NCI-H1436 treated with DMSO at 0.1 percent for 48 hours (cell line): Measurements from ENCODE around the gene RHBDF1.

Experiments used
- DNase-seq: peaks from one replicate; lab custom pipeline; 2025; lab: John Stamatoyannopoulos, UW

The RHBDF1 gene

DNA sequence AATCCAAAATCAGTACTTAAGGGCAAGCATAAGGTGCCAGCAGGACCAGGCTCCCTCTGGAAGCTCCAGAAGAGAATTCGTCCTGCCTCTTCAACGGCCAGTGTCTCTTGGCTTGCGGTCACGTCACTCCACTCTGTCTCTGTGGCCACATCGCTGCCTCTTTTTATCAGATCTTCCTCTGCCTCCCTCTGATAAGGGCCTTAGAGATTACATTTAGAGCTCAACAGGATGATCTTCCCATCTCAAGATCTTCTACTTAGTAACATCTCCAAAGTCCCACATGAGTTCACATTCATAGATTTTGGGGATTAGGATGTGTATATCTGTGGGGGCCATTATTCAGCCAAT lies 22.5 kb upstream of the RHBDF1 start:
- no peak for DNase-seq

GRCh38 chr16:92431-93339 lies 20.3 kb upstream of the RHBDF1 start:
- DNase-seq, result no peak

GRCh38 chr16:91484-91883 lies 19.1 kb upstream of the RHBDF1 start:
- no peak for DNase-seq

- DNase-seq, result no peak
Measured at GRCh38 chr16:89391-90302, 17.2 kb upstream of the RHBDF1 start.

DNA sequence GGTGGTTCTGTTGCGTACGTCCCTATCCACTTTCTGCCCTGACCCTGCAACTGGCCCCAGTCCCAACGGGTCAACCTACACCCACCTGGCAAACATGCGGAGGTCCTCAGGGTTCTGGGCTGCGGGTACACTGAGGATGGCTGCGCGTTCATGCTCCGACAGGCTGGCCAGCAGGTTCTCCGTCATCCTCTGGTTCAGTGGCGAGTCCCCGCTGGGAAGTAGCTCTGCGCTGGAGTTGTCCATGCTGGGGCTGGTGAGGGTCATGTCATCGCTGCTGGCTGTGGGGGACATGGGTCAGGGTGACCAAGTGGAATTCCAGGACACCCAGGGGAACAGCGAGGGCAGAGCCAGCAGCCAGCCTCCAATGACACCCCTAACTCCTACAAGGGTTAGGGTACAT lies 16.2 kb upstream of the RHBDF1 start:
- no peak for DNase-seq

GRCh38 chr16:86483-86952 lies 14.1 kb upstream of the RHBDF1 start:
- no peak for DNase-seq

DNA sequence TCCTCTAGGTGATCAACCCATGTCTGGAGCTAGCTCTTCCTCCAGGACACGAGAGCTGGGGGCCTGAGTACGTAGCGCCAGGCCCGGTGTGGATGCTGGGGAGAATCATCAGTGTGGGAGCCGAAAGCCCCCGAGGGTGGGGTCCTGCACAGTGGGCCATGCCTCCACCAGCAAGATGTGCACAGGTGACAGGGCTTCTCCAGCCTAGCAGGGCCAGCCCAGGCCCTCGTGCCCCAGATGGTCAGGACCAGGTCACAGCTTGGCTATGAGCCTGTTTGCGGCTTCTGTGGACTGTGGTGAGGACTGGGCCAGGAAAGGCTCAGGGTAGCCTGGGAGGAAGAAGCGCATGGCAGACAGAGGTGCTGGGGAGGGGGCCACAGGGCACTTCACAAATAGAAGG lies 13.4 kb upstream of the RHBDF1 start:
- DNase-seq, result no peak

GRCh38 chr16:85407-85782 lies 13.0 kb upstream of the RHBDF1 start:
- no peak for DNase-seq

- no peak for DNase-seq
Measured at GRCh38 chr16:84718-85406, 12.4 kb upstream of the RHBDF1 start.

- DNase-seq, result no peak
Measured at GRCh38 chr16:83781-84615, 11.6 kb upstream of the RHBDF1 start.

- no peak for DNase-seq
Measured at GRCh38 chr16:83060-83603, 10.7 kb upstream of the RHBDF1 start.

DNA sequence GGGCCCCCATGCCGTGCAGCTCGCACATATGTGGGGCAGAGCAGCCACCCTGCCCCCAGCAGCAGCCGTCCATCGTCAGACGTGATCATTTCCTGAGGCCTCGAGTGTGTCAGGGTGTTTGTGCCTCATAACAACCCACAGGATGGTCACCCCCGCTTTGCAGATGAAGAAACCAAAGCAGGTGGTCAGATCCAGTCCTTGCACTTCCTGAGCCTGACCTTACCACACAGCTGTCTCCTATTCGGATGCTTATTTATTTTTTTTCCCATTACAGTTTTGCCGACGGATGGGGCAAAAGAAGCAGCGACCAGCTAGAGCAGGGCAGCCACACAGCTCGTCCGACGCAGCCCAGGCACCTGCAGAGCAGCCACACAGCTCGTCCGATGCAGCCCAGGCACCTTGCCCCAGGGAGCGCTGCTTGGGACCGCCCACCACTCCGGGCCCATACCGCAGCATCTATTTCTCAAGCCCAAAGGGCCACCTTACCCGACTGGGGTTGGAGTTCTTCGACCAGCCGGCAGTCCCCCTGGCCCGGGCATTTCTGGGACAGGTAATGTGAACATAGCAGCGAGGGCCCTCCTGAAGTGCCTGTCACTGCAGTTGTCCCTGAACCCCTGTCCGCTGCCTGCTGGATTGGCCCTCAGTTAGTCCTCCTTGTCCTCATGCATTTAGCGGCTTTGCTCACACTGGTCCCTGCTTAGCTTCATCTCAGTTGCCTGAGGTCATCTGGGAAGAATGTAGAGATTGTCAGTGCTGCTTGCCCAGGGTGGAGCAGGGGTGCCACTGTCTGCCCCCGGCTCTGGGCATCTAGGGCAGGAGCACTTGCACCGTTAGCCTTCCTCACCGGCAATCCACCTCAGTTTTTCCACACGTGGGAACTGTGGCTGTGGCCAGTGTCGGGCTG lies 7.0 kb upstream of the RHBDF1 start:
- no peak for DNase-seq

DNA sequence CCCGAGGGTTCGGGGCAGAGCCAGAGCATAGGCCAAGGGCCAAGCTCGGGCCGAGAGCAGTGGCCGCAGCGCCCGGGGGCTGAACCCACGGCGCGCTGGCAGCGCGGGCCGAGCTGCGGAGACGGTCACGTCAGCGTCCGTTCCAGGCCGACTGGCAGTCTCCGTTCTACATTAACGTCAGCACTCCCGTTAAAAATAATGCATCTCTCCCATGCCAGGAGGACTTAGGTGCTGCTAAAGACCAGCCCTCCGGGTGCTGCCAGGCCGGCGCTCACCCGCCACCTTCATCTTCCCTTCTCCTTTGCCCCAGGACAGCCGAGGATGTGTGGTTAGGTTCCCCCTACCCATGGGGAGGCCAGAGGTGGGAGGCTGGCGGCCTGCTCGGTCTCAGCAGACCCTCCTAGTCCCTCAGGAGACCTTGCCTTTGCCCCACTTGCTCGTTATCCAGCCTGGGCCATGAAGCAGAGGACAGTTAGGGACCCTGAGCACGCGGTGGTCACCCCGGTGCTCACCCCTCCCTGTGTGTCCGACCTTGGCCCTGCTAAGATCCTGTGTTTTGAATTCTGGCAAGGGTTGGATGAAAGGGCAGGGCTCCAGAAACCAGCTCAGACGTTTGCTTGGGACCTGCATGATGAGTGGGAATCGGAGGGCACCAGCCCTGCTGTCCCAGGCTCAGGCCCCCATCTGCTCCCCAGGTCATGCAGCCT lies 6.2 kb upstream of the RHBDF1 start:
- no peak for DNase-seq

DNA sequence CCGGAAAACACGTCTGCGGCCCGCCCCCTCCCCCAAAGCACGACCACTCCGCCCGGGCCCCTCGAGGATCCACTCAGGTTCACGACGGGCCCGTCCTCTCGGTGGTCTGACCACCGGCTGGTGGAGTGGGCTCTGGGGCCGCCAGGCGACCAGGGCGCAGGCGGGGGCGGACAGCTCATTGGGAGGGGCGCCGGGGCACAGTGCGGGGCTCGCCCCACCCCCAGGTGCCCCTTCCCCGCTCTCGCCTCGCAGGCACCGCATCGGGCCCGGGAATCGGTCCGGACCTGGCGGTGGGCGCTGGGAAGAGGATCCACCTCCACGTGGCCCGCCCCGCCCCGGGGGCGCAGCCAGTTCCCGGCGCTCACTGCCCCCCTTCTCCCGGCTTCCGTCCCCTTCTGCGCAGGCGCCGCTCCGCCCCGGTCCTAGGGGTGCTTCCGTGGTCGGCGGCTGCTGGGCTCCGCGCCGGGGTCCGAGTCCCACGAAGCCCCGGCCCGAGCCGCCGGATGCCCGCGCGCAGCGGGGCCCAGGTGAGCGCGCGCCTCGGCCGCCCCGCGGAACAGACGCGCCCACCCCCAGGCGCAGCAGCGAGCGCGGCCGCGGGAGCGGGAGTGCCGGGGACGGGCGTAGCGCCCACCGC lies 5.5 kb upstream of the RHBDF1 start, which contains the start of gene MPG:
MPG (plus strand) TSS at position 419 of the 637 bp plus-strand sequence; CDS start at position 504, 85 bp downstream.
- DNase-seq, result no peak

DNA sequence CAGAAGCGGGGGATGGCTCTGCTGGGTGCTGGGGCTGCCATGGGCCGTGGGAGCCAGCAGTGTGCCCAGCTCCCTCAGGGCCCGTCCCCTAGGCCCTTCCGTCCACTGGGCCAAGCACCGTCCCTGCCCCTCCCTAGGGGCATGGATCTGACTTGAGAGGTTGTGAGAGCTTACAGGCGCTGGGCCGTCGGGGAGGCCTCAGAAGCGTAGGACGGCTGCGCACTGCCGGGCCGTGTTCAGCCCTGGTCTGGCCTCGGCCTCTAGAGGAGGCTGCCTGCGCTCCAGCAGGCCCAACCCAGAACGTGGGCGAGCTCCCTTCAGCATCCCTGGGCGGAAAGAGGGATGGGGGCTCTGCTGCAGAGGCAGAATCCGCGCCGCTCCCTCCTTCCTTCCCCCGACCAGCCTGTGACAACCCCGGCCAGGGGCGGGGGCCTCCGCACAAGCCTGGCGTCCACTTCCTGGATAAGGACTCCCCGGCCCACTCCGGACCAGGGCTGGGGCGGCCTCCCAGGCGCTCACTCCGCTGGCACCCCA lies 4.9 kb upstream of the RHBDF1 start:
- no peak for DNase-seq

GRCh38 chr16:76535-77272 lies 4.3 kb upstream of the RHBDF1 start:
- DNase-seq, result no peak

DNA sequence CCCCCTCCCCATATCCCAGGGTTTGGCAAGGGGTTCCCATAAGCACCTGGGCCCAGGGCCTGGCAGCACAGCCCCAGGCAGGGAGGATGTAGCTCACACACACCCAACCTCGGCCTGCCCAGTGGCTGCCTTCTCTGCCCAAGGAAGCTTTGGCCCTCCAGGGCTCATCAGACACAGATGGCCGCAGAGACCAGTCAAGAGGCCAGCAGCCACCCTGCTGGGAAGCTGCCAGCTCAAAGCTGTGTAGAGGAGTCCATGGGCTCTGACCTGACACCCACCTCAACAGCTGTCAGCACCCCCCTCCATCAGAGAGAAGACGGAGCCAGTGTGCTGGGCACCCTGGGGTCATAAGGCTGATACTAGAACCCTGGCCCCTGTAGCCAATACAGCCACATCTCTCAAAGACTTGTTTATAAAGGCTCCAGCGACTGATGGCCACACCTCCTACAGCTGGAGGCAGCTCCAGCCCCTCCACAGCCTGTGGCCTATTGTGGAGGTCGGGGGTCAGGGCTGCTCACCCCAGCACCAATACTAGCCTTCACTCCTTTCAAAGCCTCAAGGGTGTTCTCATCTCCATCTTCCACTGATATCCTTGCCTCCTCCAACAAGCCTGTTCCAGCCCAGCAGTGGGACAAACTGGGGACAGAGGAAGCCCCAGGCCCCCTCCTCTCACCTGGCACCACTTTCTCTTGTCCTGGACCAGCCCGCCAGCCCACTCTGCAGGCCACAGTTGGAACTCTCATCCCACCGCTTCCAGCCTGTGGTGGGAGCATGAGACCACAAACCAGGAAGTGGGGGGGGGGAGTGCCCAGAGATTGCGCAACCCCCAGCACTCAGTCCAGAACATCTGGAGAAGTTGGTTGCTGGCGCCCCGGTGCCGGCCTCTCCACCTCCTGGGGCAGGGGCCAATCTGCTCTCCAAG lies 3.4 kb upstream of the RHBDF1 start:
- DNase-seq, result no peak
